NT2/D1 (cell line): ENCODE data around the gene POU4F3.

Experiments
- DNase-seq: peaks from one replicate; pipeline ENCODE4 v3.0.0-alpha.2; 2011; ENCODE audit warnings: low read depth, low spot score
- H3K27me3 ChIP-seq: 2 replicates; pipeline ENCODE4 v1.6.0; 2011; ENCODE audit warnings: mild to moderate bottlenecking; ENCODE audit not compliant: insufficient read length, insufficient read depth
- H3K36me3 ChIP-seq: 2 replicates; pipeline ENCODE4 v1.6.1; 2011; ENCODE audit warnings: mild to moderate bottlenecking, low read length, mixed read lengths; ENCODE audit not compliant: insufficient read depth, insufficient read length
- H3K4me1 ChIP-seq: 2 replicates; pipeline ENCODE4 v1.5.1; 2011; ENCODE audit not compliant: insufficient read depth, insufficient read length
- H3K4me3 ChIP-seq: 2 replicates; pipeline ENCODE4 v1.5.1; 2011; ENCODE audit warnings: low read depth; ENCODE audit not compliant: insufficient read length
- H3K9ac ChIP-seq: 2 replicates; pipeline ENCODE4 v1.6.0; 2011; ENCODE audit warnings: low read depth; ENCODE audit not compliant: insufficient read length
- H3K9me3 ChIP-seq: 2 replicates; pipeline ENCODE4 v1.5.1; 2011; ENCODE audit warnings: mild to moderate bottlenecking, low read length; ENCODE audit not compliant: insufficient read depth
- SUZ12 ChIP-seq: IDR thresholded peaks from 2 replicates; pipeline ENCODE4 v1.6.1; 2011; ENCODE audit not compliant: insufficient read length, insufficient read depth; ENCODE audit errors: extremely low read depth
- YY1 ChIP-seq: IDR thresholded peaks from 2 replicates; pipeline ENCODE4 v1.6.1; 2011; ENCODE audit not compliant: insufficient read length, insufficient read depth
- ZNF274 ChIP-seq: IDR thresholded peaks from 2 replicates; pipeline ENCODE4 v1.6.1; 2011; ENCODE audit warnings: mild to moderate bottlenecking, low read depth, low read length

POU4F3 gene

GRCh38 chr5:146306838-146307237 lies 31.8 kb upstream of the POU4F3 start:
- TF ChIP-seq ZNF274 (no peak), YY1 (no peak), SUZ12 (no peak)
- H3K27me3 ChIP-seq = no peaks in the 10 kb centered on the region
- H3K4me3 ChIP-seq = no peak overlapping the region
- no peaks in the 10 kb centered on the region for H3K36me3 ChIP-seq
- H3K4me1 ChIP-seq = no peaks in the 10 kb centered on the region
- H3K9ac ChIP-seq = no peak overlapping the region
- DNase-seq = no peak
- H3K9me3 ChIP-seq = no peaks in the 10 kb centered on the region

GRCh38 chr5:146307796-146308195 lies 30.8 kb upstream of the POU4F3 start:
- TF ChIP-seq YY1 (no peak), SUZ12 (no peak), ZNF274 (no peak)
- no peak for DNase-seq
- no peak overlapping the region for H3K4me3 ChIP-seq
- no peaks in the 10 kb centered on the region for H3K9me3 ChIP-seq
- H3K27me3 ChIP-seq = no peaks in the 10 kb centered on the region
- no peak overlapping the region for H3K9ac ChIP-seq
- no peaks in the 10 kb centered on the region for H3K4me1 ChIP-seq
- no peaks in the 10 kb centered on the region for H3K36me3 ChIP-seq

- no peaks in the 10 kb centered on the region for H3K36me3 ChIP-seq
- no peak overlapping the region for H3K4me3 ChIP-seq
- H3K9me3 ChIP-seq = no peaks in the 10 kb centered on the region
- no peak for DNase-seq
- no peak overlapping the region for H3K9ac ChIP-seq
- no peaks in the 10 kb centered on the region for H3K4me1 ChIP-seq
- TF ChIP-seq YY1 = no peak
- no peak for TF ChIP-seq ZNF274
- no peak for TF ChIP-seq SUZ12
- H3K27me3 ChIP-seq = no peaks in the 10 kb centered on the region
Measured at GRCh38 chr5:146310540-146310939, 28.1 kb upstream of the POU4F3 start.

GRCh38 chr5:146311278-146311677 lies 27.4 kb upstream of the POU4F3 start:
- Histone ChIP-seq H3K4me3 (no peak overlapping the region), H3K9me3 (no peaks in the 10 kb centered on the region)

GRCh38 chr5:146313027-146313426 lies 25.6 kb upstream of the POU4F3 start:
- no peak overlapping the region for H3K4me3 ChIP-seq
- H3K9ac ChIP-seq = no peak overlapping the region
- H3K27me3 ChIP-seq = no peaks in the 10 kb centered on the region
- no peaks in the 10 kb centered on the region for H3K4me1 ChIP-seq
- no peak for TF ChIP-seq SUZ12
- TF ChIP-seq YY1 = no peak
- TF ChIP-seq ZNF274 = no peak
- no peaks in the 10 kb centered on the region for H3K9me3 ChIP-seq
- DNase-seq = no peak
- no peaks in the 10 kb centered on the region for H3K36me3 ChIP-seq

More at GRCh38 chr5:146311278-146311677, 27.4 kb upstream of the POU4F3 start:
- DNase-seq = no peak
- Histone ChIP-seq H3K9ac (no peak overlapping the region), H3K27me3 (no peaks in the 10 kb centered on the region), H3K36me3 (no peaks in the 10 kb centered on the region), H3K4me1 (no peaks in the 10 kb centered on the region)
- TF ChIP-seq YY1 (no peak), SUZ12 (no peak), ZNF274 (no peak)

GRCh38 chr5:146321571-146321970 lies 17.1 kb upstream of the POU4F3 start:
- Histone ChIP-seq H3K36me3 (no peaks in the 10 kb centered on the region), H3K9ac (no peak overlapping the region), H3K27me3 (no peaks in the 10 kb centered on the region), H3K4me3 (no peak overlapping the region), H3K9me3 (no peaks in the 10 kb centered on the region), H3K4me1 (no peaks in the 10 kb centered on the region)
- DNase-seq = no peak
- no peak for TF ChIP-seq SUZ12
- TF ChIP-seq YY1 = no peak
- no peak for TF ChIP-seq ZNF274

GRCh38 chr5:146327257-146327870 lies 11.3 kb upstream of the POU4F3 start:
- TF ChIP-seq ZNF274 (no peak), SUZ12 (no peak), YY1 (no peak)
- Histone ChIP-seq H3K9ac (no peak overlapping the region), H3K4me3 (no peak overlapping the region), H3K27me3 (peaks cover under 1% of the 10 kb centered on the region), H3K36me3 (no peaks in the 10 kb centered on the region), H3K4me1 (peaks cover 6% of the 10 kb centered on the region), H3K9me3 (no peaks in the 10 kb centered on the region)
- no peak for DNase-seq
